IMR-90 (cell line): ENCODE data around the gene PRSS33. TPM values are rescaled to one million over a fixed set of nuclear protein-coding genes. Genes with fewer than 3 reads are reported as not detected.
A peak's percentile ranks its signal among the peaks of the same experiment; 100 is the strongest.

ENCODE experiments used
- ATAC-seq: fragments of 200-7000 bp; cut with Tn5 transposase; 2 replicates; pipeline ENCODE4 v1.9.1; 2020; ENCODE audit warnings: low read depth, mild to moderate bottlenecking, moderate library complexity
- BruUV-seq: library from RNA; stranded (reverse); fragments of 400-500 nt; replicated peaks from 2 replicates; lab custom pipeline; 2021; lab: Mats Ljungman, UMichigan
- CTCF ChIA-PET: fragments of 300-600 bp; formaldehyde crosslinking; extraction: SDS; loops from one replicate; lab custom pipeline; 2021; ENCODE audit warnings: antibody characterized with exemption; lab: Yijun Ruan, JAX
- POLR2A ChIA-PET: fragments of 300-600 bp; sonication (Branson Sonifier 250); formaldehyde crosslinking; loops from one replicate; lab custom pipeline; 2022; ENCODE audit warnings: antibody characterized with exemption; ENCODE audit not compliant: unreplicated experiment; lab: Charles Lee
- DNase-seq: peaks from one replicate; pipeline ENCODE4 v3.0.0; 2013
- H2AFZ ChIP-seq: replicated peaks from 2 replicates; pipeline ENCODE3; 2013; ENCODE audit warnings: low read length, mild to moderate bottlenecking; ENCODE audit not compliant: poor library complexity
- H2AK5ac ChIP-seq: 2 replicates; pipeline ENCODE4 v1.6.1; 2013; ENCODE audit warnings: low read depth, low read length, inconsistent platforms
- H2AK9ac ChIP-seq: replicated peaks from 2 replicates; pipeline ENCODE3; 2013; ENCODE audit warnings: mild to moderate bottlenecking, low read depth, low read length, moderate library complexity; ENCODE audit not compliant: poor library complexity
- H2BK120ac ChIP-seq: 2 replicates; pipeline ENCODE4 v1.6.1; 2013; ENCODE audit warnings: low read depth, low read length, inconsistent platforms
- H2BK15ac ChIP-seq: 3 replicates; pipeline ENCODE4 v1.6.1; 2013; ENCODE audit warnings: low read depth, low read length, inconsistent platforms
- H2BK20ac ChIP-seq: 2 replicates; pipeline ENCODE4 v1.6.1; 2013; ENCODE audit warnings: low read depth, mild to moderate bottlenecking, inconsistent platforms, low read length, moderate library complexity
- H2BK5ac ChIP-seq: 2 replicates; pipeline ENCODE4 v1.6.1; 2013; ENCODE audit warnings: mild to moderate bottlenecking, low read depth, low read length, inconsistent platforms; ENCODE audit not compliant: poor library complexity, severe bottlenecking
- H3K14ac ChIP-seq: replicated peaks from 2 replicates; pipeline ENCODE4 v1.6.1; 2013; ENCODE audit warnings: low read depth, low read length, inconsistent platforms
- H3K18ac ChIP-seq: 2 replicates; pipeline ENCODE4 v1.6.1; 2013; ENCODE audit warnings: low read depth, low read length, control low read depth
- H3K23ac ChIP-seq: 2 replicates; pipeline ENCODE4 v1.6.1; 2013; ENCODE audit warnings: low read depth, low read length, inconsistent platforms
- H3K27ac ChIP-seq: 2 replicates; pipeline ENCODE4 v1.5.1; 2013; ENCODE audit warnings: mild to moderate bottlenecking, control low read depth, low read length; ENCODE audit not compliant: insufficient read depth
- H3K27me3 ChIP-seq: 2 replicates; pipeline ENCODE4 v1.6.1; 2013; ENCODE audit warnings: low read length; ENCODE audit not compliant: control insufficient read depth, insufficient read depth
- H3K36me3 ChIP-seq: 2 replicates; pipeline ENCODE4 v1.6.1; 2013; ENCODE audit warnings: low read length, mixed read lengths; ENCODE audit not compliant: control insufficient read depth, insufficient read depth
- H3K4ac ChIP-seq: 2 replicates; pipeline ENCODE4 v1.6.1; 2013; ENCODE audit warnings: low read depth, low read length, inconsistent platforms
- H3K4me1 ChIP-seq: 2 replicates; pipeline ENCODE4 v1.6.1; 2013; ENCODE audit warnings: low read length, mixed read lengths; ENCODE audit not compliant: control insufficient read depth, insufficient read depth
- H3K4me2 ChIP-seq: 2 replicates; pipeline ENCODE4 v1.6.1; 2013; ENCODE audit warnings: low read depth, mild to moderate bottlenecking, control low read depth, low read length, moderate library complexity
- H3K4me3 ChIP-seq: 2 replicates; pipeline ENCODE4 v1.5.1; 2013; ENCODE audit warnings: low read depth, mild to moderate bottlenecking, control low read depth, low read length, moderate library complexity; ENCODE audit not compliant: insufficient read depth
- H3K56ac ChIP-seq: 2 replicates; pipeline ENCODE4 v1.6.1; 2013; ENCODE audit warnings: low read length, inconsistent platforms; ENCODE audit not compliant: insufficient read depth; ENCODE audit errors: extremely low read depth
- H3K79me1 ChIP-seq, 2 experiments: 2 replicates each; pipeline ENCODE4 v1.6.1; 2013; ENCODE audit warnings: low read length in 2 of 2, inconsistent platforms in 1 of 2, low read depth in 1 of 2
- H3K9ac ChIP-seq: 2 replicates; pipeline ENCODE4 v1.6.1; 2013; ENCODE audit warnings: low read depth, low read length, control low read depth
- H3K9me1 ChIP-seq: 2 replicates; pipeline ENCODE4 v1.6.1; 2013; ENCODE audit warnings: low read length, inconsistent platforms; ENCODE audit not compliant: insufficient read depth
- H3K9me3 ChIP-seq: 2 replicates; pipeline ENCODE4 v1.6.1; 2013; ENCODE audit warnings: low read length; ENCODE audit not compliant: control insufficient read depth, insufficient read depth
- H4K20me1 ChIP-seq: 2 replicates; pipeline ENCODE4 v1.6.1; 2013; ENCODE audit warnings: low read length, inconsistent platforms; ENCODE audit not compliant: insufficient read depth
- H4K5ac ChIP-seq: 2 replicates; pipeline ENCODE4 v1.6.1; 2013; ENCODE audit warnings: mild to moderate bottlenecking, low read depth, low read length, control low read depth
- H4K8ac ChIP-seq, 2 experiments: 2 replicates each; pipeline ENCODE4 v1.6.1; 2013; ENCODE audit warnings: low read depth in 2 of 2, low read length in 2 of 2, control low read depth in 1 of 2, inconsistent platforms in 1 of 2
- H4K91ac ChIP-seq: 2 replicates; pipeline ENCODE4 v1.6.1; 2013; ENCODE audit warnings: low read depth, low read length, inconsistent platforms; ENCODE audit not compliant: insufficient read depth
- CTCF ChIP-seq: conservative IDR thresholded peaks from 2 replicates; pipeline ENCODE4 v1.5.1; 2012; ENCODE audit warnings: mild to moderate bottlenecking, low read depth, low read length, improper control_type of control experiment
- ELK1 ChIP-seq: fragments of 150-350 bp; IDR thresholded peaks from 2 replicates; pipeline ENCODE4 v1.6.1; 2016; ENCODE audit warnings: low read depth, mild to moderate bottlenecking, low read length, moderate library complexity, borderline replicate concordance
- MXI1 ChIP-seq: IDR thresholded peaks from 2 replicates; pipeline ENCODE4 v1.6.1; 2012; ENCODE audit warnings: low read depth, mild to moderate bottlenecking, low read length, moderate library complexity, borderline replicate concordance
- NFE2L2 ChIP-seq: fragments of 150-350 bp; IDR thresholded peaks from 2 replicates; pipeline ENCODE4 v1.6.1; 2016; ENCODE audit warnings: low read depth, mild to moderate bottlenecking, low read length
- RAD21 ChIP-seq: IDR thresholded peaks from 2 replicates; pipeline ENCODE4 v1.6.1; 2012; ENCODE audit warnings: low read length, improper control_type of control experiment
- RCOR1 ChIP-seq: IDR thresholded peaks from 2 replicates; pipeline ENCODE4 v1.6.1; 2012; ENCODE audit warnings: mild to moderate bottlenecking, low read length, improper control_type of control experiment; ENCODE audit not compliant: insufficient replicate concordance
- SMC3 ChIP-seq: fragments of 150-350 bp; IDR thresholded peaks from 2 replicates; pipeline ENCODE4 v1.6.1; 2016; ENCODE audit warnings: low read depth, mild to moderate bottlenecking, antibody characterized with exemption, low read length, moderate library complexity
- USF2 ChIP-seq: fragments of 150-350 bp; IDR thresholded peaks from 2 replicates; pipeline ENCODE4 v1.6.1; 2017; ENCODE audit warnings: mild to moderate bottlenecking, antibody characterized with exemption, low read length, low read depth
- WGBS, 2 experiments: methylation state at CpG; one replicate each; pipeline versions ENCODE4 v1.1.5 to v1.1.7; 2013; ENCODE audit warnings: missing lambda C conversion rate in 2 of 2; ENCODE audit not compliant: insufficient read length in 1 of 2; ENCODE audit errors: extremely low coverage in 2 of 2; 5-methylcytosine and 5-hydroxymethylcytosine counted together
- dilution Hi-C: fragments of 300-500 bp; cut with HindIII; formaldehyde crosslinking; loops from one replicate; pipeline ENCODE4 v1.14.3; 2018; ENCODE audit warnings: low sequenced_read_pairs; ENCODE audit not compliant: unreplicated experiment
- in situ Hi-C: fragments of 300-500 bp; cut with MboI; formaldehyde crosslinking; loops from 3 replicates; pipeline ENCODE4 v1.14.3; 2019; ENCODE audit warnings: low sequenced_read_pairs, inconsistent platforms, mixed read lengths
- intact Hi-C: fragments of 100-400 bp; cut with micrococcal nuclease; formaldehyde crosslinking; loops from 2 replicates; pipeline ENCODE4 v1.10.0; 2022
- polyA plus RNA-seq, 3 experiments: library from polyadenylated mRNA; depleted of rRNA; stranded (reverse); fragments of >200 nt; gene quantifications; 2 replicates each; pipeline ENCODE4 v1.2.3, GENCODE V29; 2012; ENCODE audit warnings: low replicate concordance in 1 of 3
- total RNA-seq: library from RNA; depleted of rRNA; stranded (reverse); fragments of >200 nt; gene quantifications from 2 replicates; pipeline ENCODE4 v1.2.3, GENCODE V29; 2012

The PRSS33 gene
- total and polyA plus RNA-seq, 2 of the 4 experiments (the other 2 are of a cell fraction), result not detected

GRCh38 chr16:2737238-2737605 lies 50.1 kb downstream of the PRSS33 start:
- Histone ChIP-seq H3K4ac (no peak overlapping the region), H2BK15ac (no peak overlapping the region), H3K27ac (no peak overlapping the region), H4K20me1 (no peaks in the 10 kb centered on the region), H2BK20ac (no peak overlapping the region), H3K4me1 (no peaks in the 10 kb centered on the region), H2BK120ac (no peak overlapping the region), H2AK9ac (no peak overlapping the region), H3K27me3 (no peaks in the 10 kb centered on the region; the same call in 1 of the 2 replicates), H2AK5ac (no peak overlapping the region), H4K5ac (no peak overlapping the region), H3K36me3 (no peaks in the 10 kb centered on the region), H3K9me3 (no peaks in the 10 kb centered on the region), H3K56ac (no peak overlapping the region), H3K9me1 (no peaks in the 10 kb centered on the region), H2AFZ (peak overlapping the region; percentile 43), H3K18ac (no peak overlapping the region), H3K23ac (no peak overlapping the region), H4K91ac (no peak overlapping the region), H2BK5ac (no peak overlapping the region), H3K4me3 (no peak overlapping the region), H3K14ac (no peak overlapping the region), H4K8ac (no peak overlapping the region), H3K9ac (no peak overlapping the region), H3K79me1 (no peaks in the 10 kb centered on the region), H3K4me2 (no peak overlapping the region)
- dilution Hi-C loops, result no loop called here
- BruUV-seq, result no TSS peak
- TF ChIP-seq RAD21, result no peak
- TF ChIP-seq NFE2L2, result no peak
- no peak for TF ChIP-seq USF2
- TF ChIP-seq SMC3, result no peak
- TF ChIP-seq RCOR1, result no peak
- TF ChIP-seq ELK1, result no peak
- no peak for TF ChIP-seq MXI1
- no peak for TF ChIP-seq CTCF
- ChIA-PET POLR2A (interaction anchor here (0.7 kb wide), 1 partner anchor 16 kb away, joined by 3 read pairs; no protein-coding TSS in a partner anchor), CTCF (no interaction called here)
- no CpG with 5 or more reads among the region's 5 CpGs for WGBS, 2 experiments
- DNase-seq, result no peak
- intact Hi-C loops, result no loop called here
- in situ Hi-C loops, result no loop called here
- ATAC-seq, result no peak
